ENCODE measurements around the gene CPSF2.

- TF ChIP-seq, protein P1, sequence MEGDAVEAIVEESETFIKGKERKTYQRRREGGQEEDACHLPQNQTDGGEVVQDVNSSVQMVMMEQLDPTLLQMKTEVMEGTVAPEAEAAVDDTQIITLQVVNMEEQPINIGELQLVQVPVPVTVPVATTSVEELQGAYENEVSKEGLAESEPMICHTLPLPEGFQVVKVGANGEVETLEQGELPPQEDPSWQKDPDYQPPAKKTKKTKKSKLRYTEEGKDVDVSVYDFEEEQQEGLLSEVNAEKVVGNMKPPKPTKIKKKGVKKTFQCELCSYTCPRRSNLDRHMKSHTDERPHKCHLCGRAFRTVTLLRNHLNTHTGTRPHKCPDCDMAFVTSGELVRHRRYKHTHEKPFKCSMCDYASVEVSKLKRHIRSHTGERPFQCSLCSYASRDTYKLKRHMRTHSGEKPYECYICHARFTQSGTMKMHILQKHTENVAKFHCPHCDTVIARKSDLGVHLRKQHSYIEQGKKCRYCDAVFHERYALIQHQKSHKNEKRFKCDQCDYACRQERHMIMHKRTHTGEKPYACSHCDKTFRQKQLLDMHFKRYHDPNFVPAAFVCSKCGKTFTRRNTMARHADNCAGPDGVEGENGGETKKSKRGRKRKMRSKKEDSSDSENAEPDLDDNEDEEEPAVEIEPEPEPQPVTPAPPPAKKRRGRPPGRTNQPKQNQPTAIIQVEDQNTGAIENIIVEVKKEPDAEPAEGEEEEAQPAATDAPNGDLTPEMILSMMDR (IDR thresholded peaks at IDR 0.05) = no peak
- no peak for TF ChIP-seq EZH2 (IDR thresholded peaks at IDR 0.05)
Observed at GRCh38 chr14:92190768-92191167, 69.0 kb downstream of the CPSF2 start.
